ENCODE results near the gene PSMD10. TPM values are rescaled to one million over a fixed set of nuclear protein-coding genes. Genes with fewer than 3 reads are reported as not detected.

PSMD10 gene
- total and polyA plus RNA-seq, 2 of the 8 experiments (the other 6 are each of a cell fraction or from before 2014, with no cell fraction given) = 49.9 to 79.9 TPM

- no peak overlapping the region for H3K4me2 ChIP-seq (ENCODE audit: insufficient read depth in 1 of 2, low read depth in 2 of 2, low read length in 2 of 2)
- H3K4me1 ChIP-seq (replicated peaks in 1 of 4; ENCODE audit: control insufficient read depth in 3 of 4, insufficient read depth in 4 of 4, low read length in 3 of 4) = no peaks in the 10 kb centered on the region
- no peak overlapping the region for H3K18ac ChIP-seq (ENCODE audit: extremely low read depth, low read length)
- H3K79me2 ChIP-seq (ENCODE audit: control insufficient read depth in 1 of 2, insufficient read depth in 2 of 2, low read length in 2 of 2) = no peaks in the 10 kb centered on the region
- ChIA-PET CTCF (ENCODE audit: partially characterized antibody) (interaction anchor here (1.9 to 2.1 kb wide), 2 partner anchors 19 to 53 kb away, joined by 5 read pairs; partner anchors contain the start of gene PSMD10), POLR2A (ENCODE audit: partially characterized antibody) (no interaction called here)
- H3K27me3 ChIP-seq (replicated peaks in 1 of 4; ENCODE audit: control insufficient read depth in 3 of 4, extremely low read depth in 1 of 4, insufficient read depth in 3 of 4, low read length in 3 of 4) = no peaks in the 10 kb centered on the region
- H3K79me1 ChIP-seq (ENCODE audit: low read depth, low read length) = no peaks in the 10 kb centered on the region
- no peak overlapping the region for H4K8ac ChIP-seq (ENCODE audit: extremely low read depth, insufficient read depth, low read length)
- H3K9me3 ChIP-seq (ENCODE audit: insufficient read depth in 2 of 2, low read depth in 1 of 2, low read length in 1 of 2) = no peaks in the 10 kb centered on the region
- no peak overlapping the region for H2AK5ac ChIP-seq (ENCODE audit: low read depth, low read length)
- no peak for DNase-seq (ENCODE audit: low read depth in 1 of 2, low spot score in 2 of 2)
- TF ChIP-seq JUN (IDR thresholded peaks at IDR 0.05; ENCODE audit: low read depth, low read length) (no peak), TAF1 (IDR thresholded peaks at IDR 0.05; ENCODE audit: low read depth, low read length) (no peak), SAP30 (IDR thresholded peaks at IDR 0.05; ENCODE audit: insufficient read depth, insufficient replicate concordance, low read length) (no peak), BRCA1 (IDR thresholded peaks at IDR 0.05; ENCODE audit: low read depth, low read length) (no peak), SRF (IDR thresholded peaks at IDR 0.05; ENCODE audit: low read depth, low read length) (no peak), ASH2L (IDR thresholded peaks at IDR 0.05; ENCODE audit: low read length) (no peak), EZH2 (IDR thresholded peaks at IDR 0.05; ENCODE audit: low read depth, low read length, severe bottlenecking) (no peak)
- no peaks in the 10 kb centered on the region for H3K23me2 ChIP-seq (ENCODE audit: low read depth, low read length)
- FAIRE-seq = no peak
- no peaks in the 10 kb centered on the region for H4K20me1 ChIP-seq (replicated peaks in 1 of 2; ENCODE audit: control insufficient read depth in 1 of 2, insufficient read depth in 2 of 2, low read length in 2 of 2)
- H3K9ac ChIP-seq (replicated peaks in 1 of 4; ENCODE audit: extremely low read depth in 1 of 4, low read depth in 3 of 4, low read length in 3 of 4) = no peak overlapping the region
- no peaks in the 10 kb centered on the region for H3K36me3 ChIP-seq (ENCODE audit: control insufficient read depth in 2 of 4, insufficient read depth in 4 of 4, low read length in 3 of 4)
- no peak overlapping the region for H3K4me3 ChIP-seq (ENCODE audit: extremely low read depth in 1 of 4, insufficient read depth in 2 of 4, low read depth in 3 of 4, low read length in 4 of 4)
- H4K5ac ChIP-seq (ENCODE audit: insufficient read length, low read depth, low read length) = no peak overlapping the region
- no peak overlapping the region for H3K27ac ChIP-seq (ENCODE audit: low read depth, low read length)
- H2AFZ ChIP-seq (ENCODE audit: low read length) = no peak overlapping the region
- no peak overlapping the region for H3K23ac ChIP-seq (ENCODE audit: insufficient read length)
- no peak overlapping the region for H2BK12ac ChIP-seq (ENCODE audit: low read depth, low read length)
- no peak overlapping the region for H3K56ac ChIP-seq (replicated peaks; ENCODE audit: insufficient read length, low read depth, low read length)
- no peak overlapping the region for H4K91ac ChIP-seq (replicated peaks; ENCODE audit: insufficient read length, low read length)
- WGBS, 2 experiments (ENCODE audit: extremely low coverage in 1 of 2, insufficient coverage in 1 of 2, insufficient read length in 1 of 2, insufficient replicate concordance in 2 of 2, low coverage in 1 of 2, low lambda C conversion rate in 2 of 2, missing lambda C conversion rate in 1 of 2) = 83% methylated on average over 1 of the region's 1 CpG; no CpG with 5 or more reads in 1 of the 2 experiments
- no peak overlapping the region for H3K4ac ChIP-seq (replicated peaks; ENCODE audit: insufficient read length, low read depth, low read length)
- H2BK5ac ChIP-seq (ENCODE audit: low read depth, low read length) = no peak overlapping the region
- H3K14ac ChIP-seq (ENCODE audit: insufficient read length) = no peak overlapping the region
- H2BK20ac ChIP-seq (ENCODE audit: low read length) = no peak overlapping the region
- H2BK15ac ChIP-seq (ENCODE audit: low read length) = no peak overlapping the region
- no peak overlapping the region for H2BK120ac ChIP-seq (replicated peaks; ENCODE audit: low read depth, low read length)
These were observed 19.8 kb downstream of the PSMD10 start for GRCh38 chrX:108071578-108071977.
